ENCODE data around the gene PRKCSH.

GRCh38 chr19:11456659-11457058 is 21.2 kb downstream of the PRKCSH start:
- TF ChIP-seq CTCF (conservative IDR thresholded peaks at IDR 0.05): no peak
- TF ChIP-seq ZFX (IDR thresholded peaks at IDR 0.05): no peak

All from C4-2B (cell line).